WTC11 (cell line): ENCODE data around the gene HINT3. TPM values are rescaled to one million over a fixed set of nuclear protein-coding genes. Genes with fewer than 3 reads are reported as not detected.

ENCODE experiments used
- ATAC-seq: fragments of 200-7000 bp; cut with Tn5 transposase; 2 replicates; pipeline ENCODE4 v1.10.0; 2021; ENCODE audit warnings: mild to moderate bottlenecking, moderate library complexity
- CTCF ChIA-PET: fragments of 300-600 bp; sonication (Branson Sonifier 250); formaldehyde crosslinking; loops from one replicate; lab custom pipeline; 2021; ENCODE audit warnings: antibody characterized with exemption; lab: Charles Lee
- POLR2A ChIA-PET: fragments of 350-600 bp; sonication (Branson Sonifier 250); formaldehyde crosslinking; loops from one replicate; lab custom pipeline; 2021; ENCODE audit warnings: antibody characterized with exemption; lab: Charles Lee
- DNase-seq: peaks from one replicate; pipeline ENCODE4 v3.0.0; 2021; ENCODE audit warnings: low spot score
- H3K27ac Mint-ChIP-seq: 2 replicates; pipeline ENCODE4 v1.8.0; 2021; ENCODE audit warnings: mixed read lengths
- H3K27me3 Mint-ChIP-seq: 2 replicates; pipeline ENCODE4 v1.8.0; 2021; ENCODE audit warnings: low read depth, mild to moderate bottlenecking, moderate library complexity, mixed read lengths
- H3K36me3 Mint-ChIP-seq: 2 replicates; pipeline ENCODE4 v1.8.0; 2021; ENCODE audit warnings: mixed read lengths
- H3K4me1 Mint-ChIP-seq: 2 replicates; pipeline ENCODE4 v1.8.0; 2022; ENCODE audit warnings: mixed read lengths
- H3K4me3 Mint-ChIP-seq: 2 replicates; pipeline ENCODE4 v1.8.0; 2021; ENCODE audit warnings: mild to moderate bottlenecking, moderate library complexity, mixed read lengths
- H3K9me3 Mint-ChIP-seq: 2 replicates; pipeline ENCODE4 v1.8.0; 2021; ENCODE audit warnings: mixed read lengths
- AR ChIP-seq: fragments of 250-450 bp; sonication (Bioruptor Pico); IDR thresholded peaks from 2 replicates; pipeline ENCODE4 v1.9.0; 2021; ENCODE audit warnings: mild to moderate bottlenecking
- ARID4B ChIP-seq: sonication (generic); formaldehyde crosslinking; IDR thresholded peaks from 2 replicates; pipeline ENCODE4 v1.8.0; 2023; ENCODE audit warnings: missing genetic modification reagents, mild to moderate bottlenecking, borderline replicate concordance
- ATF6 ChIP-seq: sonication (generic); formaldehyde crosslinking; IDR thresholded peaks from 2 replicates; pipeline ENCODE4 v1.8.1; 2023; ENCODE audit warnings: mild to moderate bottlenecking, missing genetic modification reagents
- CTCF ChIP-seq: fragments of 200-600 bp; IDR thresholded peaks from 2 replicates; pipeline ENCODE4 v1.8.0; 2022; ENCODE audit warnings: antibody characterized with exemption
- EMX1 ChIP-seq: fragments of 250-450 bp; sonication (Bioruptor Pico); IDR thresholded peaks from 2 replicates; pipeline ENCODE4 v1.8.0; 2021; ENCODE audit warnings: mild to moderate bottlenecking
- IRF2 ChIP-seq: sonication (generic); formaldehyde crosslinking; IDR thresholded peaks from 2 replicates; pipeline ENCODE4 v1.8.0; 2022; ENCODE audit warnings: low read depth, missing genetic modification reagents, borderline replicate concordance
- KAT7 ChIP-seq: sonication (generic); formaldehyde crosslinking; IDR thresholded peaks from 2 replicates; pipeline ENCODE4 v1.8.1; 2023; ENCODE audit warnings: missing genetic modification reagents, mild to moderate bottlenecking, borderline replicate concordance
- NFE2L1 ChIP-seq: sonication (generic); formaldehyde crosslinking; IDR thresholded peaks from 2 replicates; pipeline ENCODE4 v1.8.1; 2023; ENCODE audit warnings: missing genetic modification reagents
- PRDM15 ChIP-seq: sonication (generic); formaldehyde crosslinking; IDR thresholded peaks from 2 replicates; pipeline ENCODE4 v1.8.0; 2022; ENCODE audit warnings: missing genetic modification reagents
- SMAD3 ChIP-seq: sonication (generic); formaldehyde crosslinking; IDR thresholded peaks from 2 replicates; pipeline ENCODE4 v1.8.0; 2022; ENCODE audit warnings: missing genetic modification reagents, mild to moderate bottlenecking, borderline replicate concordance
- ZNF317 ChIP-seq: sonication (generic); formaldehyde crosslinking; IDR thresholded peaks from 2 replicates; pipeline ENCODE4 v1.8.1; 2023; ENCODE audit warnings: low read depth, mild to moderate bottlenecking, moderate library complexity, missing genetic modification reagents, borderline replicate concordance
- ZNF423 ChIP-seq: fragments of 250-450 bp; sonication (Bioruptor Pico); IDR thresholded peaks from 2 replicates; pipeline ENCODE4 v2.1.2; 2022; ENCODE audit warnings: mild to moderate bottlenecking, moderate library complexity
- total RNA-seq: library from RNA; stranded (reverse); gene quantifications from 3 replicates; pipeline ENCODE4 v1.2.3, GENCODE V29; 2021

The HINT3 gene
- total RNA-seq, 1 experiment from 2014 or later = 9.4 TPM

- no peak for TF ChIP-seq AR (CRISPR knock-in tag)
- TF ChIP-seq, all 79 proteins: peak for 0
Observed at GRCh38 chr6:125961117-125961516, 4.5 kb downstream of the HINT3 start (continued).

GRCh38 chr6:125962900-125963497 is 6.4 kb downstream of the HINT3 start:
- ATAC-seq = no peak
- Mint-ChIP-seq H3K4me3 (no peak overlapping the region), H3K9me3 (no peaks in the 10 kb centered on the region), H3K4me1 (no peaks in the 10 kb centered on the region), H3K27ac (no peak overlapping the region), H3K36me3 (no peaks in the 10 kb centered on the region), H3K27me3 (no peaks in the 10 kb centered on the region)
- CTCF ChIA-PET = interaction anchor here (1.0 to 1.4 kb wide), 2 partner anchors 57 to 74 kb away, joined by 4 read pairs; no protein-coding TSS in a partner anchor
- no peak for DNase-seq
- TF ChIP-seq ZNF317 (CRISPR knock-in tag) = no peak
- no peak for TF ChIP-seq SMAD3 (CRISPR knock-in tag)
- TF ChIP-seq CTCF = no peak
- no peak for TF ChIP-seq ZNF423
- no peak for TF ChIP-seq ATF6 (CRISPR knock-in tag)
- no peak for TF ChIP-seq KAT7 (CRISPR knock-in tag)
- TF ChIP-seq ARID4B (CRISPR knock-in tag) = no peak
- TF ChIP-seq EMX1 (CRISPR knock-in tag) = no peak
- POLR2A ChIA-PET = no interaction called here

GRCh38 chr6:125963817-125964216 is 7.2 kb downstream of the HINT3 start:
- no peak overlapping the region for H3K27ac Mint-ChIP-seq
- CTCF ChIA-PET = interaction anchor here (1.1 to 1.4 kb wide), 2 partner anchors 11 to 75 kb away, joined by 3 to 4 read pairs; no protein-coding TSS in a partner anchor
- no peaks in the 10 kb centered on the region for H3K4me1 Mint-ChIP-seq
- no peak for ATAC-seq
- no peak overlapping the region for H3K4me3 Mint-ChIP-seq
- DNase-seq = no peak
- POLR2A ChIA-PET = no interaction called here
- H3K27me3 Mint-ChIP-seq = no peaks in the 10 kb centered on the region
- no peaks in the 10 kb centered on the region for H3K36me3 Mint-ChIP-seq
- no peaks in the 10 kb centered on the region for H3K9me3 Mint-ChIP-seq
- TF ChIP-seq NFE2L1 = no peak
- no peak for TF ChIP-seq ARID4B (CRISPR knock-in tag)
- no peak for TF ChIP-seq PRDM15 (CRISPR knock-in tag)
- TF ChIP-seq IRF2 (CRISPR knock-in tag) = no peak
